HG03060 (cell line): ENCODE measurements around the gene ZMPSTE24.

ENCODE experiments used
- ATAC-seq: cut with Tn5 transposase; IDR thresholded peaks from one replicate; pipeline ENCODE4 v1.9.1; 2021; ENCODE audit warnings: low read depth, moderate number of reproducible peaks; ENCODE audit not compliant: unreplicated experiment

ZMPSTE24 gene

DNA sequence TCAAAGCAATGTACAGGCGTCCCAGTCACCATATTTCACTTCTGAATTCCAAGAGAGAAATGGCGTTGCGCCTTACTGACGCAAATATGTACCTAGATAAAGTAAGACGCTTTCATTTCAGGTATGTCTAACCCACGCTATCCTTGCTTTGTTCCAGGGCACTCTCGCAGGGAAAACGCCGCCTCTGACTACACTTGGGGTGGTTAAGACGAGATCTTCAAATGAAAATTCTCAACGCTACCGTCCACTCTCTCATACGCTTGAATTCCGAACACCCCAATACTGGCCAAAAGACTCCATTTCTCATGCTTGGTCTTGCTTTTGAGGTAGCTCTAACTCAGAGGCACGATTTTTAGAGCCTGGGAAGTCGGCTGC is 736 bp upstream of the ZMPSTE24 start:
- ATAC-seq = no peak

DNA sequence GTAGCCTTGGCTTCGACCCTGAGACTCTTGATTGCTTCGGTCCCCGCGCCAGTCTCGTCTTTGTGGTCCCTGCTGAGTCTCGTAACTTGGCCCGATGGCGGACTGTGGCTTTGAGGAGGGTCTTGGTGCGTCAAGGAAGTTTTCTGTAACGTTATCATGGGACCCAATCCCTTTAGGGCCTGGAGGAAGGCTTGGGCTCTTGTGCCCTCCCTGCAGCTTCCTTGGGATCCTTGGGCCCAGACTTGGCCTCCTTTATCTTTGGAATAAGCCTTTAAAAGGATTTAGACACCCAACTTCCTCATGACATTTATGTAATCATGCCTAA is 371 bp downstream of the ZMPSTE24 start:
- no peak for ATAC-seq

DNA sequence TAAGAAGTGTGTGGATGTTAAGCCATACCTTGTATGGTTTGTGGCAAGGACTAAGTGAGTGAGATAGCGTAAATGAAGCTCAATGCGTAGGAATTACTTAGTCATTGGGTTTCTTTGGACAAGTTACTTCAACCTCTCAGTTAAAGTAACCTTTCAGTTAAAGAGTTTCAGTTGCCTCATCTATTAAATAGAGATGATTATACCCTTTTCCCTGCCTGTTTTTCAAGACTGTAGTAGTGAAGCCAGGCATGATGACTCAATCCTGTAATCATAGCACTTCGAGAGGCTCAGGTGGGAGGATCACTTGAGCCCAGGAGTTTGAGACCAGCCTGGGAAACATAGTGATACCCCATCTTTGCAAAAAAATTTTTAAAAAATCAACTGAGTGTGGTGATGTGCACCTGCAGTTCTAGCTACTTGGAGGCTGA is 6.3 kb downstream of the ZMPSTE24 start:
- ATAC-seq = no peak

DNA sequence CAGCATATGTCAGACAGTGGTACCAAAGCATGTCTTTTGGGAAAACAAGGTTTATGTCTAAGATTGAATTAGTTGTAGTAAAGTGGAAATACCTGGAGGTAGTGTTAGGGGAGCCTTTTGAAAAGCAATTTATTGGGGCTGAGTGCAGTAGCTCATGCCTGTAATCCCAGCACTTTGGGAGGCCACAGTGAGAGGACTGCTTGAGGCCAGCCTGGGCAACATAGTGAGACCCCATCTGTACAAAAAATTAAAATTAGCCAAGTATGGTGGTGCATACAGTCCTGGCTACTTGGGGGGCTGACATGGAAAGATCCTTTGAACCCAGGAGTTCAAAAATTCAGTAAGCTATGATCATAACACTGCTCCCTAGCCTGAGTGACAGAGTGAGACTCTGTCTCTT is 7.3 kb downstream of the ZMPSTE24 start:
- ATAC-seq = no peak

DNA sequence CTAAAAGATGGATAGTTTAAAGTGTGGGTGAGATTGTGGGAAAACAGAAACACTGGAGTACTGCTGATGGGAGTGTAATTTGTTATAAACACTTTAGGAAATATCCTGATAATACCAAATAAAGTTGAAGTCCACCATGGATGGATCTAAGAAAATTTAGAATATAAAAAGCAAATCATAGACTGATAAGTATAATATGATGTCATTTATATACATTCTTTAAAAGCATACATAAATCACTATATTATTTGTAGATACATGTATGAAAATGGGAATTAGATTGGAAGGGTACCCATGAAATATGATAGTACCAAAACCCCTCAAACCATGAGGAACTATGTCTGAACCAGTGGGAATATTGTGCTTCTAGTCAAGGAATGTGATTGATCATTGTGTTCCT is 7.9 kb downstream of the ZMPSTE24 start:
- no peak for ATAC-seq

DNA sequence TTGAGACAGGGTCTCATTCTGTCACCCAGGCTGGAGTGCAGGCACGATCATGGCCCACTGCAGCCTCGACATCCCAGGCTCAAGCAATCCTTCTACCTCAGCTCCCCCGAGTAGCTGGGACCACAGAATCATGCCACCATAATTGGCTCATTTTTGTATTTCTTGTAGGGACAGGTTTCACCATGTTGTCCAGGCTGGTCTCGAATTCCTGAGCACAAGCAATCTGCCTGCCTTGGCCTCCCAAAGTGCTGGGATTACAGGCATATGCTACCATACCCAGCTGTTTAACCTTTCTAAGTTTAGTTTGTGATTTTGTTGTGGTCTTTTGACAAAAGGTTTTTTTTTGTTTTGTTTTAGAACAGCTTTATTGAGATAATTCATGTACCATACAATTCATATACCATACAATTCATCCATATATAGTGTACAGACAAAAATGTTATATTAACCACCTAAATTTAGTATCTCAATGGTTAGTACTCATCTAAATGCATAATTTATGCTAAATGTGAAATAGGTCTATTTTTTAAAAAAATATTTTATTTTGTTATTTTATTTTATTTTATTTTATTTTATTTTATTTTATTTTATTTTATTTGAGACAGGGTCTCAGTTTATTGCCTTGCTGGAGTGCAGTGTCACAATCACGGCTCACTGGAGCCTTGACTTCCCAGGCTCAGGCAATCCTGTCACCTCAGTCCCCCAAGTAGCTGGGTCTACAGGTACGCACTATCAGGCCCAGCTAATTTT is 8.9 kb downstream of the ZMPSTE24 start:
- no peak for ATAC-seq

DNA sequence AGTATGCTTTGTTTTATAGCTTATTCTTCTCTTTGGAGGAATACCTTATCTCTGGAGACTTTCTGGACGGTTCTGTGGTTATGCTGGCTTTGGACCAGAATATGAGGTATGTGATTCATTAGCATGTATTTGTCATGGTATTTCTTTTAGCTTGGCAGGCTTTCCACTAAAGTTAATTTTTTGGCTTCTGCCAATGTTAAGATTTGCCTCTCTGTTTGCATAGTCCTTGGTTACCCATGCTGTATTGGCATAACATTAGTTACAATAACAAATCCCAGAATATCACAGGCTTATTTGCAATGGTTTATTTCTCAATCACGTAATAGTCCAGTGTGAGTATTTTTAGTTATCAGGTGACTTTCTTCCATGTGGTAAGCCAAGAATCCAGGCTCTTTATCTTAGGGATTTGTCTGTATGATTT is 9.7 kb downstream of the ZMPSTE24 start:
- ATAC-seq = no peak

DNA sequence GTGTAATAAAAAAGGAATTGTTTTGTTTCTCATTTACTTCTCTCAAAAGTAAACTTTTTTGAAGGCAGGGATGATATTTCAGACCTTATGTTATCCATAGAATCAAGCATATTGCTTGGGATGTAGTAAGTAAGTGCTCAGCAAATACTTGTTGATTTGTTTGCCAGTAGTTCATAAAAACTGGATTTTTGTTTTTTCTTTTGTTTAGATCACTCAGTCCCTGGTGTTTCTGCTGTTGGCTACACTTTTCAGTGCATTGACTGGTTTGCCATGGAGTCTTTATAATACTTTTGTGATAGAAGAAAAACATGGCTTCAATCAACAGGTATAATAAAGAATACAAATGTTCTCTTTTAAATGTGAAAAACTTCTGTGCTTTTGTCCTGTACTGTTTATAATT is 10.2 kb downstream of the ZMPSTE24 start:
- ATAC-seq = no peak

DNA sequence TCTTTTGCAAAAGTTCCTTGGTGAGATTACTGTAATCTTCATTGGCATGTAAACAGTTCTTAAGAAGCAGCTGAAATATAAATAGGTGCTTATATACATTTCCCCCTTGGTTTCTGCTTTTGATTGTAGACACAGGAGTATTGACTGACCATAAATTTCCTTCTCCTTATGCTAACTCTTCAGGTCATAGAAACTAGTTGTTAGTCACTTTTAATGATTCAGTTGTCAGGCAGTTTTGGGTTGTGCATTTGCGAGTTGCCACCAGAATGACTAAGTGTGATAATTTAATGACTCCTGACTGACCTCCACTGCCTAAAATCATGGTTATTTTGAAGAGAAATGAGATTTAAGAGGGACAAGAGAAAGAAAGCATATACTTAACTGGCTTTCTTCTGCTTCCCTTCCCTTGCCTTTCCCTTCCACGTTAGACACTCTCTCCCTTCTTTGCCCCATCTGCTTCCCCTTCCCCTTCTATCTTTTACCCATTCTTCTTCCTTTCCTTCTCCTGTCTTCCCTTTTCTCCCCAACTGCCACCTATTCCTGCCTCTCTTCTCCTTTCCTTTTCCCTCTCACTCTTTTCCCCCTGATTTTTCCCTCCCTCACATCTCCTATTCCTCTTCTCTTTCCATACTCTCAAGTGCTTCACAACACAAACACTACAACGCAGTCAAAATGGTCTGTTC is 12.3 kb downstream of the ZMPSTE24 start:
- ATAC-seq = no peak

DNA sequence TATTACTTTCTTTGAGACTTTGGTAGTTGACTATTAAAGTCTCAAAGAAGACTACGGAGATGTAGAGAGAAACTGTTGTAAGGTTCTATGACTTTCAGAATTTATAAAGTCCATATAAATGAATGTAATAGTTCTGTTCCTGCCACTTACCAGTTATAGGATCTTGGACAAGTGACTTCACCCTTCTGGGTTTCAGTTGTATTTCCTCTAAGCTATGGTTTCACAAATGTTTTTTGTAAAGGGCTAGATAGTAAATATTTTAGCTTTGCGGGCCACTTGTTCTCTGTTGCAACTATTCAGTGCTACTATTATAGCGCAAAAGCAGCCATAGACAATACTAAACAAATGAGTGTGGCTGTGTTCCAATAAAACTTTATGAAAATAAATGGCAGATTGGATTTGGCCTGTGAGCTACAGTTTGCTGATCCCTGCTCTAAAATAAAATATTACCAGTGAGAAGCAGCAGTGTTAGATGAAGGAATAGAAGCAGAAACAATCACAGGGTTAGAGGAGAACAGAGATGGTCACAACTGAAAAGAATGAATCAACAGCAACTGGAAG is 14.7 kb downstream of the ZMPSTE24 start:
- ATAC-seq = no peak

DNA sequence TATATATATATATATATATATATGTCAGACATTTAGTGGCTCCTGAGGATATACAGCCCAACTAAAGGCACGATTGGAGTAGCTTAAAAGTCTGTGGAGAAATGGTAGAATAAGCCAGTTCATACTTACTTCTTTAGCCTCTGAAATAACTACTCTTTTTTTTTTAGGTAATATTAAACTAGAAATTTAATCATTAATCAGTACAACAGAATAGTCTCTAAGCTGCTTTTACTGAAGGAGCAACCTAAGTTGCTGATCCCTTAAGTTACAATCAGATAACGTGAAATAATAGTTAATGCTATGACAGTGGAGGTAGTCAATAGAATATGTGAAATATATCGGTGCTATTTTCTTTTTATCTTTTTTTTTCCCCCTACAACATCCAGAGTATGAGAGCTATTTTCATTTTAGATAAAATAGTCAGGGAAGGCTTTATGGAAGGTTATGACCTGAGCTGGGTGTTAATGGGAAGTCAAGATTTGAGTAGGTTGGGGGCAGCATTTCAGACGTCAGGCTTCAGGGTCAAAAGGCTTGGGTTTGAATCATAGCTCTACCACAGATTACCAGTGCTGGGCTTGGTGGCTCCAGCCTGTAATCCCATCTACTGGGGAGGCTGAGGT is 15.6 kb downstream of the ZMPSTE24 start:
- no peak for ATAC-seq

DNA sequence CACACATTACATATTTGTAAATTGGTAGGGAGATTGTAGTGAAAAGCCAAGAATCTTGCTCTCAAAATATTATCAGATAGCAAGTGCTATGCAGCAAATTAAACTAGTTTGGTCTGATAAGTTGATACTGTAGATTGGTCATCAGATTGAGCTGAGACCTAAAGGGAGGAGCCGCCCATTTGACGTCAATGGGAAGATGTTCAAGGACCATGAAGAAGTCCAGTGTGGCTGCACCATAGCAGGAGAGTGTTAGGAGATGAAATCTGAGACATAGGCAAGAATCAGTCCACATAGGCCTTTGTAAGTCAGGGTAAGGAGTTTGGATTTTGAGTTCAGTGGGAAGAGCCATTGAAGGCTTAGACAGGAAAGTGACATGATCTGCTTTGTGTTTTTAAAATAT is 16.3 kb downstream of the ZMPSTE24 start:
- ATAC-seq = no peak

DNA sequence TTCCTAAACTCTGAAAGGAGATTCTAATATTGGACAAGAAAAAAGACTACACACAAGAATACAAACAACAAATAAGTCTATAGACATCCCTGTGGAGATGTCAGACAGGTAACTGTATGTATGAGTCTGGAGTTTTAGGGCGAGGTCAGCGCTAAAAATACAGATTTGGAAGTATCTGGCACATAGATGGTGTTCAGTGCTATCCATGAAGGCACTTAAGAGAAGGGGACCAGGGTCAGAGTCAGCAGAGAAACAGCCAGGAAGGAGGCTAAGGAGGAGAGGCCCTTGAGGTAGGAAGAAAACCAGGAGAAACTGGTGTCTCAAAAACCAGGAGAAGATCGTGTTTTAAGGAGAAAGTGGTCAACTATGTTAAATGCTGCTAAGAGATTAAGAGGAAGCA is 18.1 kb downstream of the ZMPSTE24 start:
- ATAC-seq = no peak

DNA sequence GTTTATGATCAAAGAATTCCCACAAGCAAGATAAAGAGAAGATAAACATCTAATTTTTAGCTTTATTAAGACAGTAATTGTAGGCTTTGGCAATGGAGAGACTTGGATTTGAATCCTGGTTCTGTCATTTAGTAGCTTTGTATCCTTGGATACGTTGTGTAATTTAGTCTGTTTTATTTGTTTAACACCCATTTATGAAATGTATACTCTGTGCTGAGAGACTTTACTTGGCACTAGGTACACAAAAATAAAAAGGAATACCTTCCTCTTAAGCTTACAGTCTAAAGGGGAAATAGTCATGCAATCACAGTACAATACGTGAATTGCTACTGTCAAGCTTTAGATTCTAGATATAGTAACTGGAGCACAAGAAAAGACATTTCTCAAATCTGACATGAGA is 23.8 kb downstream of the ZMPSTE24 start:
- no peak for ATAC-seq

DNA sequence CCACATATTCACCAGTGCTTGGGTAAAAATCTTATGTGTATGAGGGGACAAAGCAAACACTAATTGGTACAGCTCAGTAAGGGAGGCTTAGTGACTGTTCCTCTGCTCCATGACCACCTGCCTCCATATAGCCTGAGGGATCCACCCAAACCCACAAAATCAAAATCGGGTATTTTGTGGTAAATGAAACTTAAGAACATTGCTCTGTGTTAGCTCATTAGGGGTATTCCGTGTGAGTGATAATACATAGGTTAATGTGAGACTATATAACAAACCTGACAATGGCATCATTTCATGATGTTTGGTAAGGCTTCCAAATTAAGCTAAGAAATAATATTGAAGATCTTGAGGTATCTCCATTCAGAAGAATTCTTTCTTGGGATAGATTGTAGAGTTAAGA is 33.3 kb downstream of the ZMPSTE24 start:
- no peak for ATAC-seq

DNA sequence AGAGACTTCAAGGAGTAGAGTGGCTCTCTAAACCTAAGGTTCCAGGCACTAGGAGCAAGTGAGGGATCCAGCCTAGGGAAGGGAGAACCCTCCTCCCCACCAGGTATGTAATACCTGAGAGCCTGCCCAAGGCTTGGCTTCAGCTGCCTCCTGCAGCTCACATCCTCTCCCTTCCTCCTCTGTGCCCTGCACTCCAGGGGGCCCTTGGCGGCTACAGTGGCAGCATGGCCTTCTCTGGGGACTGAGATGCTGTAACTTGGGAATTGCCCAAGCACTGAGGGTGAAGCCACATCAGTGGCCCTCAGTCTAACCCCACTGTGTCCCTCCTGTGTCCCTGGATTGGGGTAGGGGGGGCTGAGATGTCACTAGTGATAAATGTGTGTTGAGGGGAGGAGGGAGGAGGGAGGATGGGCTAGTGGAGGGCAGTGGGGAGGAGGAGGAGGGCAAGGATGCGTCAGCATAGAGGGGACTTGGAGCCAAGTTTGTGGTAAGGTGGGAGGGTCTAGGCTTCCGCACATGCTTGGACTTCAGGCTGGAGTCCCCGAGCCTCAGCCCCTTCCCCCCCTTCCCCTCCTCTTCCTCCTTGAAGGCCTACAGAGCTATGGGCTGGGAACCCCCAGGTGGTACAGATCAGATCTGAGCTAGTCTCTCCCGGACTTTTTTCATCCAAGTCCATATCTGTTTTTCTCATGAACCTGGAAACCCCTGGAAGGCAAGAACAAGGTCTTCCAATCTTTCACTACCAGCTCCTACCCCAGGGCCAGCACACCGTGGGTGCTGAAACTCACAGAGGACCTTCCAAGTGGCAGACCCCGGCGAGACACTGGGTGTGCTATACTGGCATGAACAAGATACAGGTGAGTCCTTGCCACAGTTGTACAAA is 41.6 kb downstream of the ZMPSTE24 start:
- ATAC-seq = no peak

DNA sequence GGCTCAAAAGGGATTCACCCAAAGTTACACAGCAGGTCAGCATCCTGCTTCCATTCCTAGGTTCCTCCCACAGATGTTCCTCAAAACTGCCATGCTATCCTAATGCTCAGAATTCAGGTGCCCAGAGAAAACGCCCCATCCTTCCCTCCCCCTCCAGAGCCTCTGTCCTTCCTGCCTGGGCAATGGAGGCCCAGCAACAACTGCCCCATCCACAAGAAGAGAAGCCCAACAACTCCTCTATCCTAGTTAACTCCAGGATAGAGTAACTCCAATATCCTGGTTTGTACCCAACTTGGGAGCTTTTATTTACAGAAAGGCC is 42.2 kb downstream of the ZMPSTE24 start:
- no peak for ATAC-seq

DNA sequence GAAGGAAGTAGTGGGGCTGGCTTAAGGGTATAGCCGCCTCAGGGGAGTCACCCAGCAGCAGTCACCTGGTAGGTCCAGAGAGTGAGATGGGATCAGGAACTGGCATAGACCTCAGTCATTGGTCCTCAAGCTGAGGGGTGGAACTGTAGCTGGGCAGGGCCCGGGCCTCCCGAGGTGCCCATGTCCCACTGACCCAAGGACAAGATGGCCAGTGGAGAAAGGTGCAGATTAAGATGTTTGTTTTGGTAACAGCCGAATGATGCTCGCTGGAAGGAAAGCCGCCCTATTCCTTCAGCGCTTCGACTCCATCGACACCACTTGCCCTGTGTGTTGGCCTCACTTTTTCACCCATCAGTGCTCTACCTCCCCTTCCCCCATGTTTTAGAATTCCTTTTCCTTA is 42.6 kb downstream of the ZMPSTE24 start:
- no peak for ATAC-seq

DNA sequence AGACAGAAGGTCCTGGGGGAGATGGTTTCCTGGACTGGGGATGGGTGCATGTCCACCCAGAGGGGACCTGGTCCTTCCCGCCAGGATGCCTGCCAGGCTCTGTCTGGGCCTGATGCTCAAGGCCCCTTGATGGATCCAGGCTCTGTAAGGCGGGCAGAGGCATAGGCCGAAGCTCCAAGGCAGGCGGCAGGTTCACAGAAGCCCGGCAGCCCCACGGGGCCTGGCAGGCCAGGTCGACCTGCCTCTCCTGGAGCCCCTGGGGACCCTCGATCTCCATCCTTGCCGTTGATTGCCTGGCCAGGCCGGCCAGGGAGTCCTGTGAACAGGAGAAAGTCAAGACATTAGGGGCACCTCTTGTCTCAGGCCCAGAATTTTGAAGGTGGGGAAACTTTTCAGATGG is 43.0 kb downstream of the ZMPSTE24 start:
- no peak for ATAC-seq

DNA sequence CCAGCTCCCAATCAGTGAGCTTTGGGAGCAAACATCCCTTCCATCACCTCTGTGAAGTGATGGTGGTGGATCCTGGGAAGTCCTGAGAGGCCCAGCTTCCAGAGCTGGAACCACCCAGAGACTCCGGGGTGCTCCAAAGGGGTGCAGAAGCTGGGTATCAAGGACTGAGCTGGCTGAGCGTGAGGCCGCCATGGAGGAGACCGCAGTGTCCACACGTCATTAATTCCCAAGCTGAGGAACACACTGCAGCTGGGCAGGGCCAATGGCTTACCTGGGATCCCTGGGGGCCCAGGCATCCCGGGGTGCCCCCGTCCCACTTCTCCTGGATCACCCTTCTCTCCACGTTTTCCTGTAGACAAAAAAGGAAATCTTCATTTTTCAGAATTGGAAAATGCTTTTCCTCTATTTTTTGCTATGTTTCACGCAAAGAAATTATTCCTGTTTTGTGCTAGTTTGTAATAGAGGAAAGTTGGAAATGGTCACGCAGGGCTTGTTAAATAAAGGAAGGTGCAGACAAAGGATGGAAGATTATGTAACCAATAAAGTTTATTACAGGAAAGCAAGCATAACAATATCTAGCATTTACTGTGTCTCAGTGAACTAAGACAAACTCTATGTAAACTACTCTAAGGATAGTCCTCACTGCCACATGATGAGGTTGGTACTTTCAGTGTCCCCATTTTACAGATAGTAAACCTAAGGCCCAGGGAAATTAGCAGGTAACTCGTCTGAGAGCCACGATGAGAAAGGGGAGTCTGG is 43.7 kb downstream of the ZMPSTE24 start:
- no peak for ATAC-seq
